ENCODE results near the gene SULT1B1. TPM values are rescaled to one million over a fixed set of nuclear protein-coding genes. Genes with fewer than 3 reads are reported as not detected.

SULT1B1 gene
- total and polyA plus RNA-seq, 4 donors = 1.2 to 3.6 (median 1.7) TPM

GRCh38 chr4:69731847-69732246 is 28.6 kb downstream of the SULT1B1 start:
- no peaks in the 10 kb centered on the region for H3K9me3 ChIP-seq (ENCODE audit: control insufficient read depth, insufficient read depth, low read length)
- H3K36me3 ChIP-seq (ENCODE audit: control insufficient read depth, insufficient read depth, low read length) = no peaks in the 10 kb centered on the region
- H3K4me1 ChIP-seq (ENCODE audit: control insufficient read depth, insufficient read depth, low read length) = no peaks in the 10 kb centered on the region
- DNase-seq (ENCODE audit: low read depth in 4 of 6, low spot score in 6 of 6) = peak in 2 of 6 donors; percentile 21 to 59
- no CpG with 5 or more reads among the region's 1 CpG for WGBS (ENCODE audit: insufficient coverage)
- H3K4me3 ChIP-seq (ENCODE audit: low read depth, low read length) = no peak overlapping the region
- no peaks in the 10 kb centered on the region for H3K27me3 ChIP-seq (ENCODE audit: control insufficient read depth, insufficient read depth, low read length)
- H3K27ac ChIP-seq (ENCODE audit: low read depth, low read length) = no peak overlapping the region

- DNase-seq (ENCODE audit: low read depth in 4 of 6, low spot score in 6 of 6) = peak in 2 of 6 donors; percentile 11 to 13
- H3K27me3 ChIP-seq (ENCODE audit: control insufficient read depth, insufficient read depth, low read length) = no peaks in the 10 kb centered on the region
- no peak overlapping the region for H3K27ac ChIP-seq (ENCODE audit: low read depth, low read length)
- no peaks in the 10 kb centered on the region for H3K36me3 ChIP-seq (ENCODE audit: control insufficient read depth, insufficient read depth, low read length)
- no peaks in the 10 kb centered on the region for H3K9me3 ChIP-seq (ENCODE audit: control insufficient read depth, insufficient read depth, low read length)
- WGBS (ENCODE audit: insufficient coverage) = no CpG with 5 or more reads among the region's 1 CpG
- H3K4me3 ChIP-seq (ENCODE audit: low read depth, low read length) = no peak overlapping the region
- no peaks in the 10 kb centered on the region for H3K4me1 ChIP-seq (ENCODE audit: control insufficient read depth, insufficient read depth, low read length)
Measured at GRCh38 chr4:69731241-69731640, 29.2 kb downstream of the SULT1B1 start.

GRCh38 chr4:69730002-69730401 is 30.4 kb downstream of the SULT1B1 start:
- Histone ChIP-seq H3K9me3 (ENCODE audit: control insufficient read depth, insufficient read depth, low read length) (no peaks in the 10 kb centered on the region), H3K4me1 (ENCODE audit: control insufficient read depth, insufficient read depth, low read length) (no peaks in the 10 kb centered on the region), H3K4me3 (ENCODE audit: low read depth, low read length) (no peak overlapping the region), H3K27ac (ENCODE audit: low read depth, low read length) (no peak overlapping the region), H3K27me3 (ENCODE audit: control insufficient read depth, insufficient read depth, low read length) (no peaks in the 10 kb centered on the region), H3K36me3 (ENCODE audit: control insufficient read depth, insufficient read depth, low read length) (no peaks in the 10 kb centered on the region)
- no peak for DNase-seq (ENCODE audit: low read depth in 4 of 6, low spot score in 6 of 6)

GRCh38 chr4:69727926-69728325 is 32.5 kb downstream of the SULT1B1 start:
- H3K9me3 ChIP-seq (ENCODE audit: control insufficient read depth, insufficient read depth, low read length) = no peaks in the 10 kb centered on the region
- no peak overlapping the region for H3K4me3 ChIP-seq (ENCODE audit: low read depth, low read length)
- H3K27ac ChIP-seq (ENCODE audit: low read depth, low read length) = no peak overlapping the region
- WGBS (ENCODE audit: insufficient coverage) = no CpG with 5 or more reads among the region's 2 CpGs
- DNase-seq (ENCODE audit: low read depth in 4 of 6, low spot score in 6 of 6) = no peak
- H3K27me3 ChIP-seq (ENCODE audit: control insufficient read depth, insufficient read depth, low read length) = no peaks in the 10 kb centered on the region
- H3K36me3 ChIP-seq (ENCODE audit: control insufficient read depth, insufficient read depth, low read length) = no peaks in the 10 kb centered on the region
- no peaks in the 10 kb centered on the region for H3K4me1 ChIP-seq (ENCODE audit: control insufficient read depth, insufficient read depth, low read length)

- no peaks in the 10 kb centered on the region for H3K27me3 ChIP-seq (ENCODE audit: control insufficient read depth, insufficient read depth, low read length)
- no peaks in the 10 kb centered on the region for H3K9me3 ChIP-seq (ENCODE audit: control insufficient read depth, insufficient read depth, low read length)
- peak overlapping the region; percentile 5 for H3K27ac ChIP-seq (ENCODE audit: low read depth, low read length)
- no CpG with 5 or more reads among the region's 1 CpG for WGBS (ENCODE audit: insufficient coverage)
- H3K36me3 ChIP-seq (ENCODE audit: control insufficient read depth, insufficient read depth, low read length) = no peaks in the 10 kb centered on the region
- no peaks in the 10 kb centered on the region for H3K4me1 ChIP-seq (ENCODE audit: control insufficient read depth, insufficient read depth, low read length)
- no peak for DNase-seq (ENCODE audit: low read depth in 4 of 6, low spot score in 6 of 6)
- no peak overlapping the region for H3K4me3 ChIP-seq (ENCODE audit: low read depth, low read length)
Measured at GRCh38 chr4:69727426-69727825, 33.0 kb downstream of the SULT1B1 start.

GRCh38 chr4:69726971-69727370 is 33.4 kb downstream of the SULT1B1 start:
- Histone ChIP-seq H3K4me3 (ENCODE audit: low read depth, low read length) (no peak overlapping the region), H3K36me3 (ENCODE audit: control insufficient read depth, insufficient read depth, low read length) (no peaks in the 10 kb centered on the region), H3K27me3 (ENCODE audit: control insufficient read depth, insufficient read depth, low read length) (no peaks in the 10 kb centered on the region), H3K9me3 (ENCODE audit: control insufficient read depth, insufficient read depth, low read length) (no peaks in the 10 kb centered on the region), H3K27ac (ENCODE audit: low read depth, low read length) (peak overlapping the region; percentile 5), H3K4me1 (ENCODE audit: control insufficient read depth, insufficient read depth, low read length) (no peaks in the 10 kb centered on the region)
- DNase-seq (ENCODE audit: low read depth in 4 of 6, low spot score in 6 of 6) = no peak
- WGBS (ENCODE audit: insufficient coverage) = 89% methylated on average over 1 of the region's 4 CpGs

- Histone ChIP-seq H3K27ac (ENCODE audit: low read depth, low read length) (peak overlapping the region; percentile 29), H3K27me3 (ENCODE audit: control insufficient read depth, insufficient read depth, low read length) (no peaks in the 10 kb centered on the region), H3K9me3 (ENCODE audit: control insufficient read depth, insufficient read depth, low read length) (no peaks in the 10 kb centered on the region), H3K36me3 (ENCODE audit: control insufficient read depth, insufficient read depth, low read length) (no peaks in the 10 kb centered on the region), H3K4me3 (ENCODE audit: low read depth, low read length) (no peak overlapping the region), H3K4me1 (ENCODE audit: control insufficient read depth, insufficient read depth, low read length) (no peaks in the 10 kb centered on the region)
- DNase-seq (ENCODE audit: low read depth in 4 of 6, low spot score in 6 of 6) = no peak
- WGBS (ENCODE audit: insufficient coverage) = no CpG with 5 or more reads among the region's 4 CpGs
Measured at GRCh38 chr4:69718396-69719271, 41.8 kb downstream of the SULT1B1 start.

- H3K27ac ChIP-seq (ENCODE audit: low read depth, low read length) = no peak overlapping the region
- H3K27me3 ChIP-seq (ENCODE audit: control insufficient read depth, insufficient read depth, low read length) = no peaks in the 10 kb centered on the region
- no peaks in the 10 kb centered on the region for H3K9me3 ChIP-seq (ENCODE audit: control insufficient read depth, insufficient read depth, low read length)
- DNase-seq (ENCODE audit: low read depth in 4 of 6, low spot score in 6 of 6) = no peak
- no peaks in the 10 kb centered on the region for H3K36me3 ChIP-seq (ENCODE audit: control insufficient read depth, insufficient read depth, low read length)
- no peak overlapping the region for H3K4me3 ChIP-seq (ENCODE audit: low read depth, low read length)
- no peaks in the 10 kb centered on the region for H3K4me1 ChIP-seq (ENCODE audit: control insufficient read depth, insufficient read depth, low read length)
Measured at GRCh38 chr4:69717778-69718177, 42.6 kb downstream of the SULT1B1 start.

GRCh38 chr4:69716654-69717053 is 43.8 kb downstream of the SULT1B1 start:
- Histone ChIP-seq H3K9me3 (ENCODE audit: control insufficient read depth, insufficient read depth, low read length) (no peaks in the 10 kb centered on the region), H3K27me3 (ENCODE audit: control insufficient read depth, insufficient read depth, low read length) (no peaks in the 10 kb centered on the region), H3K4me1 (ENCODE audit: control insufficient read depth, insufficient read depth, low read length) (no peaks in the 10 kb centered on the region), H3K4me3 (ENCODE audit: low read depth, low read length) (no peak overlapping the region), H3K36me3 (ENCODE audit: control insufficient read depth, insufficient read depth, low read length) (no peaks in the 10 kb centered on the region), H3K27ac (ENCODE audit: low read depth, low read length) (no peak overlapping the region)
- no CpG with 5 or more reads among the region's 2 CpGs for WGBS (ENCODE audit: insufficient coverage)
- DNase-seq (ENCODE audit: low read depth in 4 of 6, low spot score in 6 of 6) = no peak

GRCh38 chr4:69714086-69714485 is 46.3 kb downstream of the SULT1B1 start:
- no CpG with 5 or more reads among the region's 4 CpGs for WGBS (ENCODE audit: insufficient coverage)
- H3K36me3 ChIP-seq (ENCODE audit: control insufficient read depth, insufficient read depth, low read length) = no peaks in the 10 kb centered on the region
- DNase-seq (ENCODE audit: low read depth in 4 of 6, low spot score in 6 of 6) = no peak
- peaks cover 4% of the 10 kb centered on the region for H3K9me3 ChIP-seq (ENCODE audit: control insufficient read depth, insufficient read depth, low read length)
- no peak overlapping the region for H3K4me3 ChIP-seq (ENCODE audit: low read depth, low read length)
- H3K4me1 ChIP-seq (ENCODE audit: control insufficient read depth, insufficient read depth, low read length) = no peaks in the 10 kb centered on the region
- no peak overlapping the region for H3K27ac ChIP-seq (ENCODE audit: low read depth, low read length)
- no peaks in the 10 kb centered on the region for H3K27me3 ChIP-seq (ENCODE audit: control insufficient read depth, insufficient read depth, low read length)

Data from spinal cord (tissue), 10 donors.